Hepatocyte (in vitro differentiated cells): ENCODE data around the gene RGP1.

Experiments used
- CTCF ChIP-seq: fragments of 200-600 bp; sonication (generic); IDR thresholded peaks from 2 replicates; pipeline ENCODE4 v1.5.1; 2016; ENCODE audit warnings: antibody characterized with exemption, mild to moderate bottlenecking; ENCODE audit not compliant: poor library complexity
- EZH2 ChIP-seq: fragments of 200-600 bp; sonication (generic); IDR thresholded peaks from 2 replicates; pipeline ENCODE4 v1.6.1; 2016; ENCODE audit warnings: antibody characterized with exemption, mild to moderate bottlenecking, borderline replicate concordance
- EZH2phosphoT487 ChIP-seq: fragments of 200-600 bp; sonication (generic); IDR thresholded peaks from one replicate; pipeline ENCODE4 v1.6.1; 2018; ENCODE audit warnings: antibody characterized with exemption, mild to moderate bottlenecking, low read depth, moderate library complexity; ENCODE audit not compliant: unreplicated experiment, severe bottlenecking

GRCh38 chr9:35738924-35739323 is 10.2 kb upstream of the RGP1 start:
- TF ChIP-seq CTCF (no peak), EZH2 (no peak), EZH2phosphoT487 (no peak)
